ENCODE data around the gene HIGD2B. TPM values are rescaled to one million over a fixed set of nuclear protein-coding genes. Genes with fewer than 3 reads are reported as not detected.

HIGD2B gene
- total RNA-seq (2022; extraction: Qiagen RNA extraction; ENCODE audit: low read depth): not detected in 5 replicates

GRCh38 chr15:72685925-72686794 is at the start of gene HIGD2B, which contains the start of gene BBS4:
Gene HIGD2B, minus strand, starts transcription at chr15:72686182. Its CDS starts 9,808 bp downstream, at chr15:72676374.
Gene BBS4, plus strand, starts transcription at chr15:72686207. Its CDS starts 21 bp downstream, at chr15:72686228.

DNA sequence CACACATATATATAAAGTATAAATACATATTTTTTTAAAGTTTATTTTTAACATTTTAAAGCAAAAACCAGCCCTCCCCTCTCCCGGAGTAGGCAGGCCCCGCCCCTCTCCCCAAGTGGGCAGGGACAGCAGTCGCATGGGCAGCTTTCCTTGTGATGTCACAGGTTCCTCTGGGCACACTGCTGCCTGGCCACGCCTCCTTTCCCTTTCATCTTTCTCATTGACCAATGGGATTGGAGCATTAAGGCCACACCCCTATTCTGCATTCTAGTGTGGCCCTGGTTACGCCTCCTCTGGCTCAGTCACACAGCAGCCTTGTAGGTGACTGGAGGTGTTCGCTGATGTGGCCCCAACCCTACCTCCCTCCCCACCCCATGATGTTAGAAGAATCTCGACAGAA is 31.6 kb downstream of the HIGD2B start, which contains the start of gene GOLGA6B:
GOLGA6B (plus strand) TSS at position 301 of the 400 bp plus-strand sequence; CDS start at position 342, 41 bp downstream.

Other genes with a start within 250 kb of the HIGD2B start
- gene ARIH1, start 211.9 kb downstream of the HIGD2B start, total RNA-seq (2022; extraction: Qiagen RNA extraction; ENCODE audit: low read depth): 48.5 to 79.2 TPM (median 73.8 TPM) in 5 replicates
- gene GOLGA6B, start 31.5 kb downstream of the HIGD2B start, total RNA-seq (2022; extraction: Qiagen RNA extraction; ENCODE audit: low read depth): 0.08 TPM in 1 of 5 replicates, not detected in the others
- 14.4 to 18.8 TPM (median 17.8 TPM) in 5 replicates for gene BBS4, start within 50 bp of the HIGD2B start, total RNA-seq (2022; extraction: Qiagen RNA extraction; ENCODE audit: low read depth)
- gene ADPGK, start 97.6 kb upstream of the HIGD2B start, total RNA-seq (2022; extraction: Qiagen RNA extraction; ENCODE audit: low read depth): 71.5 to 78.9 TPM (median 75.8 TPM) in 5 replicates